GM19455 (cell line): ENCODE measurements around the gene CA11.
A peak's percentile ranks its signal among the peaks of the same experiment; 100 is the strongest.
"Not testable (repeated sequence)": the region's sequence is repeated elsewhere in the genome, so short reads cannot be mapped to it uniquely, and the experiment has no call there.

Source experiments
- ATAC-seq: cut with Tn5 transposase; IDR thresholded peaks from one replicate; pipeline ENCODE4 v1.9.1; 2021; ENCODE audit not compliant: unreplicated experiment

The CA11 gene

DNA sequence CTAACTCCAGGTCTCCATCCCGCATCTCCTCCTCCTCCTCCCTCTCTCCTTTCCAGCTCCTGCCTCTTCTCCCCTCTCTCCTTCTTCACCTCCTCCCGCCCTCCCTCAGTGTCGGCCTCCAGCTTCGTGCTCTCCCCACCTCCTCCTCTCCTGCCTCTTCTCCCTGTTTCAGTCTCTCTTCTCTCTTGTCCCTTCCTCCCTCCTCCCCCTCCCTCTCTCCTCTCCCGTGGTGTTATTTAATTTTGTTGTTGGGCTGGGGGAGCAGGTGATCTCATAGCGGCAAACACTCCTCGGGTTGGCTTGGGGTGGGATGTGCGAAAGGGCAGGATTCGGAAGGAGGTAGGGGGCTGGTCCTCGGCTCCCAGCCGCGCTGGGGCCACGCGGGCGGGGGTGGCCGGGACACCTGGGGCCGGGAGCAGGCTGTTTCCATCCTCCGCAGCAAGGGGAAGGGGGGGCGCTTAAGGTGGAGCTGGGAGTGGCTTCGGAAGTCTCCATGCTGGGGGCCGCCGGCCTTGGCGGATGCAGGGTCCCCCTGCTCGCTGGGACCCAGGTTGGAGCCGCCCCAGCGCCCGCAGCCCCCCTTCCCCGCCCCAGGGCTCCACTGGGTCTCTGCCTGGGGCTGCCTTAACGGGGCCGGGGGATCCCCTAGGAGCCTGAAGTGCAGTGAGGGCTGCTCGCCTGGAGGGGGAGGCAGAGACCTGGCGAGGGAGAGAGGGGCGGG is at the start of gene CA11:
TSS of gene CA11 (minus strand) at position 187 of the 721 bp plus-strand sequence. CDS start 555 bp downstream, outside the sequence.
- peak; percentile 83 for ATAC-seq

DNA sequence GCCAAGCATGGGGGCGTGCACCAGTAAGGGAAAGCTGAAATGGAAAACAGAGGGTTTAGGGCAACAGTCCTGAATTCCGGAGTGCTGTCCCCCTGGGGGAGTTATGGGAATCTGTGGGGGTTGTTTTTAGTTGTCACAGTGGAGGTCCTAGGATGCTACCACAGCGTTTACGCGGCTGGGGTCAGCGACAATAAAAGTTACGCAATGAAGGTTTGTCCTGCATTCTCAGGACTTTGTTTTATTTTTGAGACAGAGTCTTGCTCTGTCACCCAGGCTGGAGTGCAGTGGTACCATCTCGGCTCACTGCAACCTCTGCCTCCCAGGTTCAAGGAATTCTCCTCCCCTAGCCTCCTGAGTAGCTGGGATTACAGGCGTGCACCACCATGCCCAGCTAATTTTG is 47.6 kb upstream of the CA11 start:
- not testable (repeated sequence) for ATAC-seq

DNA sequence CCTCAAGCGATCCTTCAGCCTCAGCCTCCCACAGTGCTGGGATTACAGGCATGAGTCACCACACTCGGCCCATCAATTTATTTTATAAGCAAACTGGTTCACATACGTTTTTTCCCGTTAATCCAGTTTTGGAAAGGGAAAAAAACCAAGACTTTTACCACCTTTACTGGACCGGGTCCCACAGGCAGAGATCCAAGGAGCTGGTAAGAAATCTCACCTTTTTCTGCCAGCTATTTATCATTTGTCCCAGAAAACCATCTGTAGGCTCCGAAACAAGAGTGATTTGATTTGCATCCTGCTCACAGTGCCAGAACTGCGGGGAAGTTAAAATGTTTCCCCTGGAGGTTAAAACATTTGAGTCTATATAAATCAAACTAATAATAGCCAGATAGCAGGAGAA is 43.5 kb upstream of the CA11 start:
- no peak for ATAC-seq

DNA sequence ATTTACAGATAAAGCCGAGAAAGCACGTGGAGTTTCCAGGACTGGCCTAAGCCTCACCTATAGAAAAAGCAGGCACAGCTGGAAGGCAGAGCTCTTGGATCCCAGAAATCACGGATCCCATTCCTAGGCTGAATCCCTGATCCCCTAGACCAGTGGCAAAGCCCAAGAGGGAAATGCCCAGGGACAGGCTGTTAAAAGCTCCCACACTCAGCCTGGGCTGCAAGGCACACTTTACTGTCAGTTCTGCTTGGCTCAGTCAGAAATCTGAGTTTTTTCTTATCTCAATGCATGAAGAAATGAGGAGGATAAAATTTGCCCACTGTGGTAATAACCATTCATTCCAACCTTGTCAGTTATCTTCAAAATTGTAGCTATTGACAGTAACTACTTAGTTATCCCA is 41.8 kb upstream of the CA11 start:
- ATAC-seq: no peak

- not testable (repeated sequence) for ATAC-seq
These were observed 40.6 kb upstream of the CA11 start for GRCh38 chr19:48686637-48687036.

DNA sequence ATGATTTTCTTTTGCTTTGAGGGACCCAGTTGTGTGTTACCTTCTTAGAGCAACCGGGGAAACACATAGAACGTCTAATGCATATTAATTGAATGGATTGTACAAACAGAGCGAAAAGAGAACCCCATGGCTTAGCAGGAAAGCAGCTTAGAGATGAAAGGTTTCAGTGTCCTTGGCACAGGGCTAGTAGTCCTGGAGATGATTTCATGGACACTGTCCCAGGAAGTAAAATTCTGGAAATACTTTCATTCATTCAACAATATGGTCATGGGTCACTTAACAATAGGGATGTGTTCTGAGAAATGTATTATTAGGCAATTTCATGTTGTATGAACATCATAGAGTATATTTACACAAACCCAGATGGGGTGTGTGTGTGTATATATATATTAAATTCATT is 40.1 kb upstream of the CA11 start:
- ATAC-seq: no peak

DNA sequence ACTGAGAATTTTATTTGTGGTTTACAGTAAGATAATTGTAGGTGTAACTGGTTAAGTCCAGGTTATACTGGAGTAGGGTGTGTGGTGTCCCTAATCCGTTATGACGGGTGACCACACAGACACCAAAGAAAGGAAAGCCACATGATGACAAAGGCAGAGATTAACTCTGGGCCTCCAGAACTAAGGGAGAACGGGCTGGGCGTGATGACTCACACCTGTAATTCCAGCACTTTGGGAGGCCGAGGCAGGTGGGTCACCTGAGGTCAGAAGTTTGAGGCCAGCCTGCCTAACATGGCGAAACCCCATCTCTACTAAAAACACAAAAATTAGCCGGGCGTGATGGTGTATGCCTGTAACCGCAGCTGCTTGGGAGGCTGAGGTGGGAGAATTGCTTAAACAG is 39.6 kb upstream of the CA11 start:
- no peak for ATAC-seq

- ATAC-seq: no peak
These were observed 37.4 kb upstream of the CA11 start for GRCh38 chr19:48683349-48683748.

GRCh38 chr19:48681127-48681470 is 35.1 kb upstream of the CA11 start:
- ATAC-seq: no peak

GRCh38 chr19:48680436-48681126 is 34.6 kb upstream of the CA11 start:
- ATAC-seq: no peak

GRCh38 chr19:48680006-48680405 is 34.0 kb upstream of the CA11 start:
- not testable (repeated sequence) for ATAC-seq

GRCh38 chr19:48678201-48678600 is 32.2 kb upstream of the CA11 start:
- ATAC-seq: no peak

DNA sequence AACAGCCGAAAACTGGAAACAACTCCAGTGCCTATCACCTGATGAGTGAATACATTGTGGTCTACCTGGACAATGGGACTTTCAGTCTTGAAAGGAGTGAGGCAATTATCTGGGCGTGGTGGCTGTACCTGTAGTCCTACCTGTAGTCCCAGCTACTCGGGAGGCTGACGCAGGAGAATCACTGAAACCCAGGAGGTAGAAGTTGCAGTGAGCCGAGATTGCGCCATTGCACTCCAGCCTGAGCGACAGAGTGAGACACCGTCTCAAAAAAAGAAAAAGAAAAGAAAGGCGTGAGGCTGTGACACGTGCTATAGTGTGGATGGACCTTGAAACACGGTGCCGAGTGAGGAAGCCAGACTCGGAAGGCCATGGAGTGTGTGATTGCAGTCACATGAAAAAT is 30.9 kb upstream of the CA11 start:
- ATAC-seq: no peak

DNA sequence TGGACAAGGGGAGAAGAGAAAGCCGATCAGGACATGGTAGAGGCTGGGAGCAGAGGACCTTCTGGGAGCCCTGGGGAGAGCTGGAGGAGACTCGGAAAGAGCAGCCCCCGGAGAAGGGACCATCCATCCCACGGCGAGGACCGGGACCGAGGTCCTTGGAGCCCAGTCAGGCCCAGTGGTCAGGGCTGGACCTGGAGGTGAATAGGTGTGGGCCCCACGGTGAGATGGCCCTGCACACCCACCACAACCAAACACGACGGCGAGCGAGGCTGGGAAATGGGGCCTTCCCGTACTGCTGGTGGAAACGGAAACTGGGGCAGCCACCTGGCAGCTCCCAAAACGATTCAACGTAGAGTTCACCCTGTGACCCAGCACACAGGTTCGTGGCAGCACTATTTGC is 30.5 kb upstream of the CA11 start:
- no peak for ATAC-seq

- no peak for ATAC-seq
These were observed 29.2 kb upstream of the CA11 start for GRCh38 chr19:48674921-48675824.

- ATAC-seq: no peak
These were observed 28.3 kb upstream of the CA11 start for GRCh38 chr19:48674216-48674809.

DNA sequence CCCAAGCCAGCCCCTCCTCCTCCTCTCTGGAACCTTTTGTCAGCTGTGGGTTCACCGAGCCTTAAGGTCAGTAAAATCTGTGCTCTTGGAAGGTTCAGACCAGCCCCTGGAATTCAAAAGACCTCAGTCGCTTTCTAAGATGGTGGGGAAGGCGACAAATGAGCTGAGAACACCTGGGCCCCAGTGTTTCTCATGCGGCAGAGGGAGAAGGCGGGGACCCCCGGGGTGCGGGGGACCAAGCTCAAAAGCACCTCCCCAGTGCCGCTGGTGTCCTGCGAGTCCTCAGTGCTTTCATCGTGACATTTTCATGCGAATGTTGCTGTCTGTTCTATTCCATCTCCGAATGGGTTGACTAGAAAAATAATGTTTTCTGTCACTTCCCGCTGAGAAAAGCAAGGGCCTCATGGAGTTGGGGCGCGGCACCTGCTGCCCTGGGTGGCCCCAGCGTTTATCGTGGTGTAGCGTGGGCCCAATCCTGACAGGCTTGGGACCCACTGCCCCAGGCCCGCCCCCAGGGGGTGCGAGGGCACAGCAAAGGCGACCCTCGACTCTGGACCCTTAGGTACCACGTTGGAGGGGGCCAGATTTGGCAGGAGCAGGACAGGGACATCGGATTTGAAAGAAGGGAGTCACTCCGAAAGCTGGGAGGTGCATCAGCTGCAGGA is 27.6 kb upstream of the CA11 start:
- no peak for ATAC-seq

GRCh38 chr19:48672994-48673393 is 27.0 kb upstream of the CA11 start, which contains the start of gene NTN5:
TSS of gene NTN5 (minus strand) at chr19:48673017. CDS start at chr19:48670986, 2,031 bp downstream.
- ATAC-seq: no peak

DNA sequence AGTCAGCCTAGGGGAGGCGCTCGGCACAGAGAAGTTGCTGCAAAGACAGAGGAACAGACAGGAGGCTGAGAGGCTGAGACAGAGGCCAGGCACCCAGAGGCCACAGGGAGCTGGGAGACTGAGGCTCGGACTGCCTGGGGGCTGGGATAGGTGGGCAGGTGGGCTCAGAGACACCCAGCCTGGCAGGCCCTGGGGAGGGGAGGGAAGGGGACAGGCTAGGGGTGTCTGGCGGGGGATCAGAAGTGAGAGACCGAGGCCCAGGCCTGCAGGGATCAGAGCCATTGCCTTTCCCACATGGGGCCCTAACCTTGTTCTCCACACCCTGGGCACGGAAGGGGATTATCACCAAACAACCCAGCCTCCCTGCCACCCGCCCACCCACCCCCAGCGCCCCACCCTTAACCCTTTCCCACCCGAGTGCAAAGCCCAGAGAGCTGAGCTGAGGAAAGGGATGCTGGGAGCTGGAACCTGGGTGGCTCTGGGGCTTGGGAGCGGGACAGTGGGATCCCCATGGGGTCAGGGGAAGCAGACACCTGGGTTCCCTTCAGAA is 25.5 kb upstream of the CA11 start:
- no peak for ATAC-seq

DNA sequence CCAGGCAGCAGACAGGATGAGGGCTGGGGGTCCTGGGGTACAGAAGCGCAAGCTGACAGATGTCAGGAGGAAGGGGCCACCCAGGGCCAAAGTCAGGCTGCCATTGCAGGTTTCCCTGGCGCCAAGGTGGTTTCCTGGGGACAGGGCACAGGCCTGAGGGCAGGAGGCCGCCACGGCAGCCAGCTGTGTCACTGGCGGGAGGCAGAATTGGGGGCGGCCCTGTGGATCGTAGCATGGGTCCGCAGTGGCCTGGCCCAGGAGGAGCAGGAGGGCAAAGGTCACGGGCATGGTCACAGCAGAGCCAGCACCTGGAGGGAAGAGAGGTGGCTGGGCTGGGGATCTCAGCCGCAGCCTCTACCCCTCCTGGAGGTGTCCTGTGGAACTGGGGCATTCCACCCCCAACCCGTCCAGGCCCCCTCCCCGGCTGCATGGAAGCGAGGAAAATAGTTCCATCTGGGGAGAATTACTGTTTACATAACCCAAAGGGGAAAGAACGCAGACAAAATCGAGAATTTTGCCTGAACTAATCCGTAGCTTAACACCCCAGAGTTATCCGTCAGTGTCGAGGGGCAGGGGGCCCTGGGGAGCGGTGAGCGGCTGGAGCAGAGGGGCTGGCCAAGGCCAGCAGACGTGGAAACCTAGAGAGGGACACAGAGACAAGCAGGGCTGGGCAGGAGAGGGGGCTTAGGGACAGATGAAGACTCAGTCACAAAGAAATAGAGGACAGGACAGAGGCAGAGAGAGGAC is 24.9 kb upstream of the CA11 start:
- no peak for ATAC-seq
